Lung (tissue), 12 donors: Measurements from ENCODE around the gene ERBB4. TPM values are rescaled to one million over a fixed set of nuclear protein-coding genes. Genes with fewer than 3 reads are reported as not detected.
A peak's percentile ranks its signal among the peaks of the same experiment; 100 is the strongest.

Source experiments
- ATAC-seq: fragments of 200-7000 bp; cut with Tn5 transposase; one replicate; pipeline ENCODE4 v1.9.1; 2020; ENCODE audit warnings: moderate number of reproducible peaks; ENCODE audit not compliant: insufficient read depth, low FRiP score
- DNase-seq, 3 donors: peaks; one replicate each; pipeline ENCODE4 v3.0.0-alpha.2; 2013 to 2017
- H3K27ac ChIP-seq, 2 donors: one replicate each; pipeline ENCODE4 v1.5.1; 2013; ENCODE audit warnings: mild to moderate bottlenecking in 2 of 2, moderate library complexity in 2 of 2, control low read depth in 1 of 2, inconsistent platforms in 1 of 2, low read depth in 1 of 2, low read length in 1 of 2
- H3K27me3 ChIP-seq, 3 donors: one replicate each; pipeline ENCODE4 v1.5.1; 2013; ENCODE audit warnings: low read length in 2 of 3; ENCODE audit not compliant: control insufficient read depth in 3 of 3, insufficient read depth in 3 of 3
- H3K36me3 ChIP-seq, 4 donors: one replicate each; pipeline ENCODE4 v1.5.1; 2013; ENCODE audit warnings: low read length in 4 of 4, mild to moderate bottlenecking in 1 of 4, moderate library complexity in 1 of 4; ENCODE audit not compliant: control insufficient read depth in 4 of 4, insufficient read depth in 4 of 4
- H3K4me1 ChIP-seq, 5 donors: one replicate each; pipeline ENCODE4 v1.5.1; 2013; ENCODE audit warnings: low read length in 5 of 5, mild to moderate bottlenecking in 2 of 5, moderate library complexity in 1 of 5; ENCODE audit not compliant: control insufficient read depth in 5 of 5, insufficient read depth in 5 of 5
- H3K4me3 ChIP-seq: one replicate; pipeline ENCODE4 v1.5.1; 2013; ENCODE audit warnings: mild to moderate bottlenecking, control low read depth, moderate library complexity
- H3K9ac ChIP-seq, 2 donors: one replicate each; pipeline ENCODE4 v1.5.1; 2013; ENCODE audit warnings: low read length in 2 of 2, control low read depth in 1 of 2; ENCODE audit not compliant: insufficient read depth in 1 of 2
- H3K9me3 ChIP-seq, 4 donors: one replicate each; pipeline ENCODE4 v1.5.1; 2013; ENCODE audit warnings: low read length in 3 of 4, mild to moderate bottlenecking in 1 of 4, moderate library complexity in 1 of 4; ENCODE audit not compliant: control insufficient read depth in 4 of 4, insufficient read depth in 3 of 4
- CTCF ChIP-seq: IDR thresholded peaks from 2 replicates; pipeline ENCODE4 v1.5.1; 2012; ENCODE audit warnings: mild to moderate bottlenecking; ENCODE audit errors: control extremely low read depth, extremely low read depth
- WGBS, 2 donors: extraction: QIAGEN DNeasy Blood & Tissue Kit; methylation state at CpG; one replicate each; pipeline ENCODE4 v1.1.7; 2013; 5-methylcytosine and 5-hydroxymethylcytosine counted together
- polyA plus RNA-seq, 2 donors: library from polyadenylated mRNA; stranded (reverse); fragments of 200-250 nt; gene quantifications; one replicate each; pipeline ENCODE4 v1.2.1, GENCODE V29; 2013
- total RNA-seq, 2 donors: library from RNA; depleted of rRNA in 1 of 2; stranded (reverse); fragments of >200 nt in 1 of 2; gene quantifications; one replicate each; pipeline ENCODE4 v1.2.1, GENCODE V29; 2014 to 2021
- donor health status: control.
- donor health status: control.
- donor health status: Bipolar disorder and iron deficiency.
- donor health status: healthy.
- donor health status: DM: yes; HTN: yes; CAD: no.

Gene ERBB4
- total and polyA plus RNA-seq, 4 donors = 0.41 to 16.8 (median 5.3) TPM

DNA sequence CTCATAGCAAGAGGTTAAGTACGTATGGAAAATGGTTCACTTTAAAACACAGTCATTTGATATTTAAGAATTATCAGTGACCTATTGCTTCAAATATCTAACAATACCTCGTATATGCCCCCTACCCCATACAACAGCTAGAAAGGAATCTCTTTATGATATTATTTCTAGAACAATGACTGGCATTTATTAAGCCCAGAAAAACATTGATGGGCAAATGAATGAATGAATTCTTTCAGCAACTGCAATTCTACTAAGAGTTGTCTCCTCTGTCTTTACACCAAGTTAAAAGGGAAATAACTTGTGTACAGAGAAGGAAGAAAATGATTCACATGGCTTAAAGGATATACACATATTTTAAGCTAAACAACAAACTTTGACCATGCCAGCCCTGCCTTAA lies 384.7 kb downstream of the ERBB4 start:
- DNase-seq (no peak), ATAC-seq (no peak)
- no peaks in the 10 kb centered on the region for H3K9me3 ChIP-seq
- 76 to 86% methylated on average over 2 of the region's 2 CpGs for WGBS, 2 donors
- H3K27me3 ChIP-seq = no peaks in the 10 kb centered on the region
- TF ChIP-seq CTCF = no peak
- H3K36me3 ChIP-seq = no peaks in the 10 kb centered on the region
- H3K4me3 ChIP-seq = no peak overlapping the region
- H3K9ac ChIP-seq = no peak overlapping the region
- H3K4me1 ChIP-seq = no peaks in the 10 kb centered on the region
- no peak overlapping the region for H3K27ac ChIP-seq

DNA sequence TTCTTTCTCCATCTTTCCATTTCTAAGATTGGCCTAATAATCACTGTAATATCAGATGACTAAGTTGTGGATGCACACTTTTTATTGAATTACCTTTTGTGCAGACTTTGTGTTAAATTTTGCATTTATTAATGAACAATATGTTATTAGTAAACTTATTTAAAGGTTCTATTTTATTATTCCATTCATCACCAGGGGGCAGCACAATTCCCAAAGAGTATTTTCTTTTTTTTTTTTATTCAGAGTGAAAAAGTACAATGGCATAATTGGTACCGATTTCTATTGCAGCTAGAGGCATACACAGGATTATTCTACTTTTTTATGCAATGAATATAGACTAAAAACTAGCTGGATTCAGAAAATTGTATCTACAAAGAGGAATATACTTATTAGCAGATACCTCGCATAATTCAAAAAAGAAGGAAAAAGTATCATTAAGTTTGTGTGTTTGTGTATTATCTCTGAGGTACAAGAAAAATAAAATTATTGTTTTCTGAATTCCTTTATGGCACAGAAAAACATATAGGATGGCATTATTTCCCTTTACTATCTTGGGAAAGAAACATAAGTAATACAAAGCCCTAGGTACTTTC lies 390.6 kb downstream of the ERBB4 start:
- Histone ChIP-seq H3K4me1 (no peaks in the 10 kb centered on the region), H3K27ac (no peak overlapping the region), H3K27me3 (no peaks in the 10 kb centered on the region), H3K9me3 (no peaks in the 10 kb centered on the region), H3K36me3 (no peaks in the 10 kb centered on the region), H3K9ac (no peak overlapping the region), H3K4me3 (no peak overlapping the region)
- WGBS, 2 donors = 51 to 58% methylated on average over 2 of the region's 2 CpGs
- TF ChIP-seq CTCF = no peak
- DNase-seq (peak in 2 of 3 donors; percentile 30 to 53), ATAC-seq (no peak)

DNA sequence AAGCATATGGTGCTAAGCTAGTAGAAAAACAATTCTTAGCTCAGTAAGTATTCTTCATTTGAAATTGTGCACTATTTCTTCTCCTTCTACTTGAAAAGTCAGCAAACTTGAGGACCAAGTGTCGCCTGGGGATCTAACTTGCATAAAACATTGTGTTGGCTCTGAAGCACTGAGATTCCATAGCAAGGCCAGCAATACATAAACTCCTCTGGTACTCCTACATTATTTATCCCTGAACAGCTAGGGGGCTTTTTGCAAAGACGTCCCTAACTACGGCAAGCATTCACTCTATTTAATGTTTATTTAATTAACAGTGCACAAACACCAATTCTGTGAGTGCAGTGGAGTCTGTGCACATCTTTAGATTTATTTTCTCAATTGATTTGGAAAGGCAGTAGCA lies 392.2 kb downstream of the ERBB4 start:
- DNase-seq (no peak), ATAC-seq (no peak)
- Histone ChIP-seq H3K4me3 (no peak overlapping the region), H3K9me3 (no peaks in the 10 kb centered on the region), H3K4me1 (no peaks in the 10 kb centered on the region), H3K27ac (no peak overlapping the region), H3K9ac (no peak overlapping the region), H3K36me3 (no peaks in the 10 kb centered on the region), H3K27me3 (no peaks in the 10 kb centered on the region)
- TF ChIP-seq CTCF = no peak
- 83 to 86% methylated on average over 3 of the region's 3 CpGs for WGBS, 2 donors

DNA sequence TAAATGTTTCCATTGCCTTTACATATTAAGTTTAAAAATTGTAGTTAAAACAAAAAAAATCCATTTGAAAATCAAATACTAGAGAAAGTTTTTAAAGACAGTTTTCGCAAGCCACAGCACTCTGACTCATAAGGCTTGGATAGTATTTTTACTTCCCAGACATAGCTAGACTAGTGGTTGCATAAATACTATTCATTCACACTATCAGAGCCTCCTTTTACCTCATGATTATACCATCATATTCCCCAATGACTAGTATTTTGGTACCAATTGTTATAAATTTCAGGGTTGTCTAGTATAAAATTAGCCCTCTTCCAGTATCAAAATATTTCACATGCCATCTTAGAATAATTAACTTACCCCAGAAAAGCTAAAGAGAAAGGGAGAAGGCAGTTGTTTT lies 393.5 kb downstream of the ERBB4 start:
- no peak for TF ChIP-seq CTCF
- H3K9me3 ChIP-seq = no peaks in the 10 kb centered on the region
- no peak overlapping the region for H3K27ac ChIP-seq
- H3K4me1 ChIP-seq = no peaks in the 10 kb centered on the region
- DNase-seq (no peak), ATAC-seq (no peak)
- no peak overlapping the region for H3K9ac ChIP-seq
- H3K4me3 ChIP-seq = no peak overlapping the region
- H3K27me3 ChIP-seq = no peaks in the 10 kb centered on the region
- 84 to 87% methylated on average over 1 of the region's 1 CpG for WGBS, 2 donors
- no peaks in the 10 kb centered on the region for H3K36me3 ChIP-seq
